Measurements from ENCODE around the gene UTS2R.

DNA sequence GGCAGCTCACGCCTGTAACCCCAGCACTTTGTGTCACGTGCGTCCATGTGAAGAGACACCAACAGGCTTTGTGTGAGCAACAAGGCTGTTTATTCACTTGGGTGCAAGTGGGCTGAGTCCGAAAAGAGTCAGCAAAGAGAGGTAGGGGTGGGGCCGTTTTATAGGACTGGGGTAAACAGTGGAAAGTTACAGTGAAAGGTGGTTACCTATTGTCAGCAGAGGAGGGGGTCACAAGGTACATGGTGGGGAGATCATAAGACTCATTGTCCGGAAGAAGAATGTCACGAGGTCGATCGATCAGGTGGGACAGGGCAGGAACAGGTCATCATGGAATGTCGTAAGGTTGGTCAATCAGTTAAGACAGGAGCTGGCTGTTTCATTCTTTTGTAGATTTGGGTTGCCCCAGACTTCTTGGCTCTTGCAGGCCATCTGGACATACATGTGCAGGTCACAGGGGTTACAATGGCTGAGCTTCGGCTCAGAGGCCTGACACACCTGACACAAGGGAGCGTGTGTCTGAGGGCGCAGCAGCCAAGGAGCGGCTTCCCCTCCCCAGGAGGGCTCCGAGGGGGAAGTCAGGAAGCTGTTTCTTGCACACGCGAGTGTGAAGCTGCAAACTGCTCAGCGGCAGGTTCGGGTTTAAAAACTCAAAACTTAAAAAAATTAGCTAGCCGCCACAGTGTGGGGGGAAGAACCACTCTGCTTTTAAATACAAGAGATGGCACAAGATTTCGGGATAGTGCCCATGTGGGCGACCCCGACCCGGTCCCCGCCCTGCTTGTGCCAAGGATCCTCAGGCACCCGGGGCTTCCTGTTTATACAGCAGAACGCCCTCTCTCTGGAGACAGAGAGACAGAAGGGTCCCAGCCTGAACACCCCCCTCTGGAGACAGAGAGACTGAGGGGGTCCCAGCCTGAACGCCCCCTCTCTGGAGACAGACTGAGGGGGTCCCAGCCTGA lies 24.9 kb upstream of the UTS2R start:
- TF ChIP-seq, protein P1, sequence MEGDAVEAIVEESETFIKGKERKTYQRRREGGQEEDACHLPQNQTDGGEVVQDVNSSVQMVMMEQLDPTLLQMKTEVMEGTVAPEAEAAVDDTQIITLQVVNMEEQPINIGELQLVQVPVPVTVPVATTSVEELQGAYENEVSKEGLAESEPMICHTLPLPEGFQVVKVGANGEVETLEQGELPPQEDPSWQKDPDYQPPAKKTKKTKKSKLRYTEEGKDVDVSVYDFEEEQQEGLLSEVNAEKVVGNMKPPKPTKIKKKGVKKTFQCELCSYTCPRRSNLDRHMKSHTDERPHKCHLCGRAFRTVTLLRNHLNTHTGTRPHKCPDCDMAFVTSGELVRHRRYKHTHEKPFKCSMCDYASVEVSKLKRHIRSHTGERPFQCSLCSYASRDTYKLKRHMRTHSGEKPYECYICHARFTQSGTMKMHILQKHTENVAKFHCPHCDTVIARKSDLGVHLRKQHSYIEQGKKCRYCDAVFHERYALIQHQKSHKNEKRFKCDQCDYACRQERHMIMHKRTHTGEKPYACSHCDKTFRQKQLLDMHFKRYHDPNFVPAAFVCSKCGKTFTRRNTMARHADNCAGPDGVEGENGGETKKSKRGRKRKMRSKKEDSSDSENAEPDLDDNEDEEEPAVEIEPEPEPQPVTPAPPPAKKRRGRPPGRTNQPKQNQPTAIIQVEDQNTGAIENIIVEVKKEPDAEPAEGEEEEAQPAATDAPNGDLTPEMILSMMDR (IDR thresholded peaks at IDR 0.05) = no peak
- TF ChIP-seq POLR2A (IDR thresholded peaks at IDR 0.05) = no peak
